ENCODE results near the gene ZNF414.

Gene ZNF414

GRCh38 chr19:8489561-8490394 lies 24.2 kb downstream of the ZNF414 start:
- DNase-seq = no peak

- DNase-seq = no peak
Observed at GRCh38 chr19:8488365-8488764, 25.6 kb downstream of the ZNF414 start.

- DNase-seq = no peak
Observed at GRCh38 chr19:8487137-8487851, 26.7 kb downstream of the ZNF414 start.

GRCh38 chr19:8486661-8487136 lies 27.3 kb downstream of the ZNF414 start:
- no peak for DNase-seq

- DNase-seq = no peak
Observed at GRCh38 chr19:8485561-8486371, 28.2 kb downstream of the ZNF414 start.

- DNase-seq = no peak
Observed at GRCh38 chr19:8484331-8484894, 29.6 kb downstream of the ZNF414 start.

GRCh38 chr19:8483165-8483564 lies 30.8 kb downstream of the ZNF414 start:
- DNase-seq = no peak

- DNase-seq = no peak
Observed at GRCh38 chr19:8482696-8483095, 31.3 kb downstream of the ZNF414 start.

GRCh38 chr19:8481616-8482015 lies 32.4 kb downstream of the ZNF414 start:
- no peak for DNase-seq

GRCh38 chr19:8481201-8481600 lies 32.8 kb downstream of the ZNF414 start:
- no peak for DNase-seq

GRCh38 chr19:8478598-8478997 lies 35.4 kb downstream of the ZNF414 start:
- no peak for DNase-seq

GRCh38 chr19:8477889-8478288 lies 36.1 kb downstream of the ZNF414 start:
- no peak for DNase-seq

- DNase-seq = no peak
Observed at GRCh38 chr19:8476524-8476923, 37.4 kb downstream of the ZNF414 start.

GRCh38 chr19:8475005-8475404 lies 39.0 kb downstream of the ZNF414 start:
- DNase-seq = no peak

GRCh38 chr19:8473648-8474476 lies 40.1 kb downstream of the ZNF414 start:
- DNase-seq = no peak

- no peak for DNase-seq
Observed at GRCh38 chr19:8469613-8470368, 44.2 kb downstream of the ZNF414 start.

GRCh38 chr19:8468761-8469373 lies 45.1 kb downstream of the ZNF414 start:
- DNase-seq = no peak

GRCh38 chr19:8468124-8468523 lies 45.8 kb downstream of the ZNF414 start:
- DNase-seq = no peak

- no peak for DNase-seq
Observed at GRCh38 chr19:8466018-8466417, 47.9 kb downstream of the ZNF414 start.

- DNase-seq = no peak
Observed at GRCh38 chr19:8463365-8463764, 50.6 kb downstream of the ZNF414 start.

- DNase-seq = no peak
Observed at GRCh38 chr19:8462571-8462970, 51.4 kb downstream of the ZNF414 start.

Measured in NCI-H2107 (cell line).